Loucy (cell line): ENCODE data around the gene PWP1.

Experiments used
- CTCF ChIP-seq: fragments of 200-600 bp; sonication (generic); conservative IDR thresholded peaks from 2 replicates; pipeline ENCODE4 v1.5.1; 2014; ENCODE audit warnings: mild to moderate bottlenecking, antibody characterized with exemption, low read length
- EZH2phosphoT487 ChIP-seq: fragments of 200-600 bp; IDR thresholded peaks from 2 replicates; pipeline ENCODE4 v1.6.1; 2018; ENCODE audit warnings: antibody characterized with exemption, mild to moderate bottlenecking, moderate library complexity, borderline replicate concordance

DNA sequence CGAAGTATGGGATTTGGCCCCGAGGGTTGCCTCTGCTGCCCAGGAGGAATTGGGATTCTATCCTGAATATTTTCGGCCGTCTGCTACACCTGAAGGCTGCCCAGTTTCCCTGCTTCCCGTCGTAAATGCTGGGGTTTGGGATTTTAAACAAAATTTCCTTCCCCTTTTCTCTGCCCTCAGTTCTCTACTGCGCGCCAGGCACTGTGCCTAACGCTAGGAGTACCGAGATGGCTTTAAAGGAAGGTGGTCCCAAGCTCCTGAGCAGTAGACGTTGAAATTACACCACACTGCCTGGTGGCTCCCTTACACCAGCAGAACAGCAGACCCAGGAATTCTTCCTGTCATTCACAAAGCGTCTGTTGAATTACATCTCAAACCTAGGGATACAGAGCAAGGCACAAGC, 75.9 kb downstream of the PWP1 start:
- TF ChIP-seq CTCF (no peak), EZH2phosphoT487 (no peak)
